Pancreas (tissue), 10 donors: ENCODE results near the gene C2orf68. TPM values are rescaled to one million over a fixed set of nuclear protein-coding genes. Genes with fewer than 3 reads are reported as not detected.

Experiments used
- ATAC-seq, 4 donors: fragments of 200-7000 bp; cut with Tn5 transposase; one replicate each; pipeline versions ENCODE4 v1.8.0 to v1.9.1; 2020; ENCODE audit warnings: mild to moderate bottlenecking in 4 of 4, moderate library complexity in 4 of 4
- DNase-seq, 6 donors: peaks; one replicate each; pipeline ENCODE4 v3.0.0-alpha.2; 2020
- FAIRE-seq: peaks from 2 replicates; lab custom pipeline; 2012; peaks lifted over from hg19 to GRCh38; lab: Jason Lieb, UNC
- H3K27ac ChIP-seq, 4 donors: fragments of 200-600 bp; sonication (generic); 1 replicate in 3 of 4; 2 replicates in 1 of 4; pipeline versions ENCODE4 v1.5.0 to v1.8.0; 2020
- H3K27me3 ChIP-seq, 4 donors: fragments of 200-600 bp; one replicate each; pipeline ENCODE4 v1.8.0; 2021
- H3K36me3 ChIP-seq, 3 donors: fragments of 200-600 bp; sonication (generic) in 1 of 3; one replicate each; pipeline versions ENCODE4 v1.5.0 to v1.8.0; 2020 to 2021
- H3K4me1 ChIP-seq, 3 donors: fragments of 200-600 bp; one replicate each; pipeline ENCODE4 v1.8.0; 2021
- H3K4me3 ChIP-seq, 4 donors: fragments of 200-600 bp; sonication (generic) in 2 of 4; one replicate each; pipeline versions ENCODE4 v1.5.0 to v1.8.0; 2020 to 2021
- H3K9me3 ChIP-seq, 4 donors: fragments of 200-600 bp; one replicate each; pipeline ENCODE4 v1.8.0; 2021
- CTCF ChIP-seq, 4 donors: fragments of 200-600 bp; sonication (generic) in 3 of 4; IDR thresholded peaks; one replicate each; pipeline versions ENCODE4 v1.5.0 to v1.8.0; 2021; ENCODE audit warnings: antibody characterized with exemption in 4 of 4
- WGBS, 2 donors: extraction: QIAGEN DNeasy Blood & Tissue Kit; methylation state at CpG; one replicate each; pipeline ENCODE4 v1.1.7; 2013; 5-methylcytosine and 5-hydroxymethylcytosine counted together
- intact Hi-C, 3 donors: fragments of 100-400 bp; cut with DNase I; formaldehyde crosslinking; loops; one replicate each; pipeline versions ENCODE4 v1.11.1 to v1.14.2; 2022
- polyA plus RNA-seq, 2 donors: library from polyadenylated mRNA; stranded (reverse); fragments of 200-250 nt; gene quantifications; one replicate each; pipeline ENCODE4 v1.2.3, GENCODE V29; 2013
- total RNA-seq, 6 donors: library from RNA; stranded (reverse); fragmentation: NEBNext Ultra II Directional in 4 of 6; extraction: Animal tissue kit (Norgen Biotek cat#: 25700) in 4 of 6; gene quantifications; one replicate each; pipeline versions ENCODE4 v1.2.1 to v1.2.4, GENCODE V29; 2021 to 2023
- donor health status: healthy with polysubstance abuse.
- donor health status: DM: no; HTN: no; CAD: no; lungs with moderate emphysema.
- donor health status: DM: no; HTN: no; CAD: no.
- donor health status: control.
- donor health status: control.
- donor health status: Bipolar disorder and iron deficiency.
- donor health status: DM: yes; HTN: yes; CAD: no.
- donor health status: DM: no; HTN: no; CAD: no.
- donor health status: DM: no; HTN: no; CAD: no.
- donor health status: DM: yes; HTN: yes; CAD: no.

C2orf68 gene
- total and polyA plus RNA-seq, 8 donors, result 12.3 to 33.1 (median 15.8) TPM

- TF ChIP-seq CTCF (IDR thresholded peaks at IDR 0.05), result no peak
- Histone ChIP-seq H3K27me3 (no peaks in the 10 kb centered on the region), H3K9me3 (no peaks in the 10 kb centered on the region), H3K4me1 (no peaks in the 10 kb centered on the region), H3K4me3 (no peak overlapping the region), H3K36me3 (peaks cover 0 to 6% (median 0%) of the 10 kb centered on the region in 3 donors), H3K27ac (no peak overlapping the region)
- FAIRE-seq, result no peak
- ATAC-seq, result no peak
- no peak for DNase-seq
- WGBS, 2 donors, result 86 to 96% methylated on average over 3 of the region's 3 CpGs
- intact Hi-C loops, result no loop called here
These were observed 44.6 kb upstream of the C2orf68 start for GRCh38 chr2:85656468-85656867.

GRCh38 chr2:85655961-85656417 lies 44.1 kb upstream of the C2orf68 start:
- intact Hi-C loops, result no loop called here
- Histone ChIP-seq H3K9me3 (no peaks in the 10 kb centered on the region), H3K27ac (no peak overlapping the region), H3K36me3 (peaks cover 0 to 6% (median 0%) of the 10 kb centered on the region in 3 donors), H3K4me1 (no peaks in the 10 kb centered on the region), H3K27me3 (no peaks in the 10 kb centered on the region), H3K4me3 (no peak overlapping the region)
- no peak for FAIRE-seq
- no peak for ATAC-seq
- no peak for TF ChIP-seq CTCF (IDR thresholded peaks at IDR 0.05)
- WGBS, 2 donors, result 85 to 90% methylated on average over 7 of the region's 7 CpGs
- DNase-seq, result no peak

GRCh38 chr2:85653996-85654395 lies 42.1 kb upstream of the C2orf68 start:
- Histone ChIP-seq H3K9me3 (no peaks in the 10 kb centered on the region), H3K36me3 (peaks cover 0 to 13% (median 11%) of the 10 kb centered on the region in 3 donors), H3K4me3 (no peak overlapping the region), H3K27me3 (no peaks in the 10 kb centered on the region), H3K4me1 (no peaks in the 10 kb centered on the region), H3K27ac (no peak overlapping the region)
- 84 to 87% methylated on average over 3 of the region's 3 CpGs for WGBS, 2 donors
- intact Hi-C loops, result no loop called here
- no peak for FAIRE-seq
- DNase-seq, result no peak
- peak in 1 of 4 donors; percentile 45 for ATAC-seq
- no peak for TF ChIP-seq CTCF (IDR thresholded peaks at IDR 0.05)

GRCh38 chr2:85652056-85652455 lies 40.2 kb upstream of the C2orf68 start:
- no peak overlapping the region for H3K27ac ChIP-seq
- ATAC-seq (no peak), FAIRE-seq (no peak), DNase-seq (no peak)
- 96 to 100% methylated on average over 2 of the region's 2 CpGs for WGBS, 2 donors
- intact Hi-C loops, result no loop called here
- no peaks in the 10 kb centered on the region for H3K27me3 ChIP-seq
- H3K4me1 ChIP-seq, result no peaks in the 10 kb centered on the region
- no peaks in the 10 kb centered on the region for H3K9me3 ChIP-seq
- no peak for TF ChIP-seq CTCF (IDR thresholded peaks at IDR 0.05)
- no peak overlapping the region for H3K4me3 ChIP-seq
- peaks cover 0 to 31% (median 22%) of the 10 kb centered on the region in 3 donors for H3K36me3 ChIP-seq

- H3K4me1 ChIP-seq, result no peaks in the 10 kb centered on the region
- no peak for TF ChIP-seq CTCF (IDR thresholded peaks at IDR 0.05)
- WGBS, 2 donors, result 41 to 50% methylated on average over 3 of the region's 3 CpGs
- no peaks in the 10 kb centered on the region for H3K27me3 ChIP-seq
- intact Hi-C loops, result no loop called here
- DNase-seq (no peak), FAIRE-seq (no peak), ATAC-seq (peak in 3 of 4 donors; percentile 22 to 64 (median 24))
- peaks cover 0 to 41% (median 25%) of the 10 kb centered on the region in 3 donors for H3K36me3 ChIP-seq
- no peak overlapping the region for H3K4me3 ChIP-seq
- H3K9me3 ChIP-seq, result no peaks in the 10 kb centered on the region
- H3K27ac ChIP-seq, result peak overlapping the region in 2 of 4 donors; percentile 4 to 5
These were observed 39.2 kb upstream of the C2orf68 start for GRCh38 chr2:85651097-85651496.
